ENCODE data around the gene LAT. TPM values are rescaled to one million over a fixed set of nuclear protein-coding genes. Genes with fewer than 3 reads are reported as not detected.
A peak's percentile ranks its signal among the peaks of the same experiment; 100 is the strongest.
"Not testable (repeated sequence)": the region's sequence is repeated elsewhere in the genome, so short reads cannot be mapped to it uniquely, and the experiment has no call there.

The LAT gene
- total RNA-seq, 2 experiments from 2014 or later: 193 to 206 TPM

DNA sequence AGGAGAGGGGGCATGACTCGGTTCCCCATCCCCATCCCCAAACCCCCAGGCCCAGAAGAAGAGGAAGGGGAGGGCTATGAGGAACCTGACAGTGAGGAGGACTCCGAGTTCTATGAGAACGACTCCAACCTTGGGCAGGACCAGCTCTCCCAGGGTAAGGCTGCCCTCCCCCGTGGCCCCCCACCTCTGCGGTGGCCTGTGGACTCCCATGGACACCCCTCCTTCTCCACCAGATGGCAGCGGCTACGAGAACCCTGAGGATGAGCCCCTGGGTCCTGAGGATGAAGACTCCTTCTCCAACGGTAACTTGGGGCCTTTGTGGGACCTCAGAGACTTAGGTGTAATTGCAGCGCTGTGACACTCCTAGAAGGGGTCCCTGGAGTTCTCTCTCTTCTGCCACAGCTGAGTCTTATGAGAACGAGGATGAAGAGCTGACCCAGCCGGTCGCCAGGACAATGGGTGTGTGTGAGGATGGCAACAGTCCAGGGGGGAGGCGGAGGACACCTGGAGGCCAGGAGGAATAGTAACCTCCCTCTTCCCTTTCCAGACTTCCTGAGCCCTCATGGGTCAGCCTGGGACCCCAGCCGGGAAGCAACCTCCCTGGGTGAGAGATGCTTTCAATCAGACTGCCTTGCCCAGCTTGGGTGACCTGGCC lies 47.5 kb upstream of the LAT start:
- POLR2A ChIA-PET: interaction anchor here (0.6 to 1.1 kb wide), 4 partner anchors 12 to 421 kb away, joined by 3 to 4 read pairs (median 4); partner anchors contain the start of gene RABEP2
- Mint-ChIP-seq H3K4me1 (ENCODE audit: low read depth) (peaks cover 13% of the 10 kb centered on the region), H3K9me3 (no peaks in the 10 kb centered on the region), H3K27me3 (no peaks in the 10 kb centered on the region), H3K4me3 (no peak overlapping the region), H3K27ac (no peak overlapping the region), H3K36me3 (ENCODE audit: low read depth) (no peaks in the 10 kb centered on the region)
- peak; percentile 19 for DNase-seq
- intact Hi-C loops (cut with micrococcal nuclease): loop anchor here (5.0 kb wide), 1 partner anchor 65 kb away; no protein-coding TSS in a partner anchor
- TF ChIP-seq, protein P1, sequence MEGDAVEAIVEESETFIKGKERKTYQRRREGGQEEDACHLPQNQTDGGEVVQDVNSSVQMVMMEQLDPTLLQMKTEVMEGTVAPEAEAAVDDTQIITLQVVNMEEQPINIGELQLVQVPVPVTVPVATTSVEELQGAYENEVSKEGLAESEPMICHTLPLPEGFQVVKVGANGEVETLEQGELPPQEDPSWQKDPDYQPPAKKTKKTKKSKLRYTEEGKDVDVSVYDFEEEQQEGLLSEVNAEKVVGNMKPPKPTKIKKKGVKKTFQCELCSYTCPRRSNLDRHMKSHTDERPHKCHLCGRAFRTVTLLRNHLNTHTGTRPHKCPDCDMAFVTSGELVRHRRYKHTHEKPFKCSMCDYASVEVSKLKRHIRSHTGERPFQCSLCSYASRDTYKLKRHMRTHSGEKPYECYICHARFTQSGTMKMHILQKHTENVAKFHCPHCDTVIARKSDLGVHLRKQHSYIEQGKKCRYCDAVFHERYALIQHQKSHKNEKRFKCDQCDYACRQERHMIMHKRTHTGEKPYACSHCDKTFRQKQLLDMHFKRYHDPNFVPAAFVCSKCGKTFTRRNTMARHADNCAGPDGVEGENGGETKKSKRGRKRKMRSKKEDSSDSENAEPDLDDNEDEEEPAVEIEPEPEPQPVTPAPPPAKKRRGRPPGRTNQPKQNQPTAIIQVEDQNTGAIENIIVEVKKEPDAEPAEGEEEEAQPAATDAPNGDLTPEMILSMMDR (IDR thresholded peaks at IDR 0.05): no peak
- ATAC-seq: no peak
- CTCF ChIA-PET: interaction anchor here (1.2 to 3.2 kb wide), 2 partner anchors 8 to 13 kb away, joined by 3 to 27 read pairs; partner anchors contain the start of gene NFATC2IP

- DNase-seq (no peak), ATAC-seq (no peak)
- POLR2A ChIA-PET: interaction anchor here (2.7 kb wide), 1 partner anchor 14 kb away, joined by 8 read pairs; the partner anchor contains the start of gene RABEP2
- H3K27ac Mint-ChIP-seq: no peak overlapping the region
- CTCF ChIA-PET: no interaction called here
- TF ChIP-seq, protein P1 (IDR thresholded peaks at IDR 0.05): no peak
- no peaks in the 10 kb centered on the region for H3K36me3 Mint-ChIP-seq (ENCODE audit: low read depth)
- no peaks in the 10 kb centered on the region for H3K27me3 Mint-ChIP-seq
- no peaks in the 10 kb centered on the region for H3K9me3 Mint-ChIP-seq
- H3K4me1 Mint-ChIP-seq (ENCODE audit: low read depth): peaks cover 13% of the 10 kb centered on the region
- intact Hi-C loops (cut with micrococcal nuclease): loop anchor here (5.0 kb wide), 1 partner anchor 66 kb away; no protein-coding TSS in a partner anchor
- no peak overlapping the region for H3K4me3 Mint-ChIP-seq
Measured at GRCh38 chr16:28938721-28939120, 46.1 kb upstream of the LAT start.

- POLR2A ChIA-PET: interaction anchor here (2.7 kb wide), 1 partner anchor 15 kb away, joined by 8 read pairs; the partner anchor contains the start of gene RABEP2
- intact Hi-C loops (cut with micrococcal nuclease): loop anchor here (5.0 kb wide), 1 partner anchor 68 kb away; no protein-coding TSS in a partner anchor
- H3K27me3 Mint-ChIP-seq; H3K27ac Mint-ChIP-seq; CTCF ChIA-PET; H3K4me3 Mint-ChIP-seq; DNase-seq; ATAC-seq; H3K9me3 Mint-ChIP-seq; H3K36me3 Mint-ChIP-seq (ENCODE audit: low read depth): not testable (repeated sequence)
- H3K4me1 Mint-ChIP-seq (ENCODE audit: low read depth): peaks cover 13% of the 10 kb centered on the region
Measured at GRCh38 chr16:28939825-28940224, 45.0 kb upstream of the LAT start.

DNA sequence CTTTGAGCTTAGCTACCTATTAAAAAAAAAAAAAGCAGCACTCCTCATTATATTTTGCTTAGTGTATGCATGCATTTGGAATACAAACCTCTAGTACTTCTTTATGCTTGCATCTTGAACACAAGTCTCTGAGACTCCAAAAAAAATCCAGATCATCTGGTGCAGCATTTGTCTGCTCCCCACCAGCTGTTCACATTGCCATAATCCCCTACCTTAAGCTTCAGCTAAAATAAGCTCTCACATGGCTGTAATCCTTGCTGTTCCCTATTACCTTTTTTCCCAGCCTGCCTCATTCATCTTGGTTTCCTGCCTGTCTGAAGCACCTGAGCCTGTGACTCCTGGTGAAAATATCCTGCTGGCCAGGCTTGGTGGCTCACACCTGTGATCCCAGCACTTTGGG lies 41.6 kb upstream of the LAT start:
- POLR2A ChIA-PET: interaction anchor here (0.7 to 1.3 kb wide), 4 partner anchors 19 to 358 kb away, joined by 3 to 4 read pairs (median 4); partner anchors contain the start of gene ATXN2L
- intact Hi-C loops (cut with micrococcal nuclease): no loop called here
- peaks cover 8% of the 10 kb centered on the region for H3K4me1 Mint-ChIP-seq (ENCODE audit: low read depth)
- no peak overlapping the region for H3K27ac Mint-ChIP-seq
- no peaks in the 10 kb centered on the region for H3K27me3 Mint-ChIP-seq
- H3K9me3 Mint-ChIP-seq: no peaks in the 10 kb centered on the region
- no peak for DNase-seq
- TF ChIP-seq, protein P1 (IDR thresholded peaks at IDR 0.05): no peak
- CTCF ChIA-PET: interaction anchor here (2.1 to 5.2 kb wide), 5 partner anchors 15 to 96 kb away, joined by 5 to 87 read pairs (median 39); partner anchors contain the start of genes CD19, RABEP2, SH2B1 and TUFM
- ATAC-seq: no peak
- H3K4me3 Mint-ChIP-seq: no peak overlapping the region
- no peaks in the 10 kb centered on the region for H3K36me3 Mint-ChIP-seq (ENCODE audit: low read depth)

- TF ChIP-seq, protein P1 (IDR thresholded peaks at IDR 0.05): no peak
- intact Hi-C loops (cut with micrococcal nuclease): no loop called here
- no peak for DNase-seq
- ChIA-PET POLR2A (no interaction called here), CTCF (interaction anchor here (0.9 to 5.2 kb wide), 4 partner anchors 19 to 100 kb away, joined by 3 to 87 read pairs (median 18); partner anchors contain the start of genes CD19, RABEP2 and TUFM)
- Mint-ChIP-seq H3K27ac (no peak overlapping the region), H3K36me3 (ENCODE audit: low read depth) (peaks cover 6% of the 10 kb centered on the region), H3K4me1 (ENCODE audit: low read depth) (peaks cover 11% of the 10 kb centered on the region), H3K9me3 (no peaks in the 10 kb centered on the region), H3K27me3 (no peaks in the 10 kb centered on the region), H3K4me3 (no peak overlapping the region)
- ATAC-seq: no peak
Measured at GRCh38 chr16:28946681-28947080, 38.2 kb upstream of the LAT start.
